GM19324 (cell line): ENCODE data around the gene COPS8.

Experiments used
- ATAC-seq: cut with Tn5 transposase; IDR thresholded peaks from one replicate; pipeline ENCODE4 v1.9.1; 2021; ENCODE audit warnings: mild to moderate bottlenecking, moderate library complexity; ENCODE audit not compliant: unreplicated experiment, low FRiP score

Gene COPS8

DNA sequence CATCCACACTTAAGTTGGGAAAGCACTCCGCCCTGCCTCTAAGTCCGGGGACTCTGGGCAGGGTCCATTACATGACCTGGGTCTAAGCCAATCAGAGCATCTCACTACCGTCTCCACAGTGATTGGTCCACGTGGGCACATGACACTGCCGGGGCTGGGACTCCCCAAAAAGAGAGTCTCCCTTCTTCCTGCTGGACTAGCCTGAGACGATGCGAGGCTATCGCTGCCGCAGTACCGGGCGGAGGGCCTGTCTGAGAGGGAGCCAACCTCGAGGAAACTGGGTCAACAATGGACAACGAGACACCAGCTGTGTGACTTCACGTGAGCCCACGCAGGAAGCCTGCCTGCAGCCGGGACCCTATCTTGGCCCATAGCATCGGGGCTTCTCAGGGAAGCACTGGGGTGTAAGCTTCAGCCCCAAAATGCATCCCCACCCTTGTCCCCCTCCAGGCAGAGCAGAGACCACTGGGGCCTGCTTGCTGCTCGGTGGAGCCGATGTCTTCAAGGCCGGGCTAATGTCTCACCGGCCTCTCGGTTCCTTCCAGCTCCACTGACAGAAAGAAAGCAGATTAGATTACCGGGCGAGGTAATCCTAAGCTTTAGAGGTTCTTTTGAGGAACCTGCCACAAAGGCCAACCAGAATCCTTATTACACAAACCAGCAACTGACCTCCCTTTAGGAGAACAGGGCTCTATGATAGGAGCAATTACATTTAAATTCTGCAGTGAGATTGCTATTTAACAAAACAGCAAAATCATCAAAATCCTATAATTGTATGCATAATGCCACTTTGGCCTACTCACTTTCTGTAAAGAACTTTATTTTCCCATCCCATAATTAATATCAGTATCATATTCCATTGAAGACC is 21.3 kb upstream of the COPS8 start:
- ATAC-seq = no peak

DNA sequence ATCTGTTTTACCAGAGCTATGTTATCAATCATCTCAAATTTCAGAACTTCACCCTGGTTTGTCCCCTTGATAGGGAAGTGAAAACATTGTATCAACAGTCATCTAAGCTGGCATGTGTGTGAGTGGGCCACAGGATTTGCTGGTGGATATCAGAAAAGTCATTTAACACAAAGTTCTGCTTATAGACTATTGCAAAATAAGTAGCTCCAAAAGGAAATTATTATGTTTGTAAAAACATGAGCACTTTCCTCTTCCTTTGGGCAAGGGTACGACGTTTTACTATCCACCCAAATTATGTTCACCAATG is 20.7 kb upstream of the COPS8 start:
- ATAC-seq = no peak

DNA sequence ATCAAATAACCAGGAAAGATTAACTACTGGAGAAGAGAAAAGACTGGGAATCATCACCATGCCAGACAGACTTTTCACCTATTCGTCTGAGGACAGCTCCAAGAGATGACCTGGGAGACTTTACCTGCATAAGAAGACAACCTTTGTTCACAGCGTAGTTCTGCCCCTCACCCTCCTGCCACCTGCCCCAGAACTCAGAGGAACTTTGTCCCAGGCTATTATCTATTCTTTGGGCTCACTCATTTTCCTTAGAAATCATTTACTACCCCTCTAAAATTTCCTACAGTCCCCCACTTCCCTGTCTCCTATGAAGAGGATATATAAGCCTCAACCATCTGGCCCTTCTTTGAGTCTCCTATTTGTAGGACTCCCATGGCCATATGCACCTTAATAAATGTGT is 19.3 kb upstream of the COPS8 start:
- no peak for ATAC-seq

DNA sequence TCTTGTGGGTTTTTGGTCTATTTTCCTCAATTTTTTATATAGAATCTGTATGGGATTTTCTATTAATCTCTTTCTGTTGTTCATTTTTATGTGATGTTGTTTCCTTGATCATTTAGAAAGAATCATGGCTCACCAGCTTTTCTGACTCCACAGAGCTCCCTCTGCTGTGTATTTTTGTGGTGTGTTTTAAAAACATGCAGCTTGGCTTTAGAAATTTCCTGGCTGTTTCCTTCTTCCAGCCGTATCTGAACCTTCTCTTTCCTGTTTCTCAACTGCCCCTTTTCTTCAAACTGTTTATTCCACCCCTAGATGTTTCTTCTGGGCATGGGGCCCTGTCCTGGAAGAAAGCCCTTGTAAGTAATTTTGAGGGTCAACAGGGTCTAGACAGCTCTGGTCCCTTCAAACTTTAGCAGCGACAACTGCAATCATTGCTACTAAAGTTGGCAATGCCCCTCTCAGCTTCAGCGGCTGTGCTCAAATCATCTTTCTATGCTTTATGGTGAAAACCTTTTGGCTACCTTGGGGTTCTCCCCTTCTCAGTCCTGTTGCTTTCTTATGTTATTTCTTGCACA is 17.6 kb upstream of the COPS8 start:
- no peak for ATAC-seq

DNA sequence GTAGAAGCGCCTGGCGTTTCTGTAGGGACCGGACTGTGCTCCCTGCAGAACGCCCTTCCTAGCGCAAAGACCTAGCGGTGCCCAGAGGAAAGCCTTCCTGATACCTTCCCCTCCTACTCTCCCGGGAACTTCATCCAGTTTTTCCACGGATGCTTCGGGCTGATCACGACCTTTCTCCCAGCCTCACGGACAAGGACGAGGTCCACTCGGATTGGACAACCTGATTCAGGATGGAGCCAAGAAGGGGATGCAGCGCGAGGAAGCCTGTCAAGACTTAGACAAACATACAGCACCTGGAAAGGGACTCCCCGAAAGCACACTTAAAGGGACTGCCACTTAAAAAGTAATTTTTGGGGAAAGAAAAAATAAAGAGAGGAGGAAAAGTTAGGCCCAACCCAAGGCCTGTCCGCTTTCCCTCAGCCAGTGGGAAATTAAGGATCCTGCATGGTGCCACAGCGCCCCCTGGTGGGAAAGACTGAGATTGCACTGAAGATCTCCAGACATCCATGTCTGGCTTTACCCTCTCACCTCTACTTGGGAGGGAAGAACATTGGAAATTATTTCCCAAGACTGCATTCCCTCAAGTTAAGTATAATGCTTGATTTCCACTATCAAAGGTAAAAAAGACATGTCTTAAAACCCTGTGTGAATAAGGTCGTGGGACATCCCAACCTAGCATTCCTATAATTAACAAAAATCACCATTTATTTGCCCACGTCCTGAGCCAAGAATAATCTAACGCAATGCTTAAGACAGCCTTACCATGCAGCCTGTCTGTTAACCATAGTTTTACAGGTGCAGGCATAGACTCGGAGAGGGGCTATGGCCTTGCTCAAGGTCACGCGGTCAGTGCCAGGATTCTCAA is 13.4 kb upstream of the COPS8 start:
- ATAC-seq = no peak

DNA sequence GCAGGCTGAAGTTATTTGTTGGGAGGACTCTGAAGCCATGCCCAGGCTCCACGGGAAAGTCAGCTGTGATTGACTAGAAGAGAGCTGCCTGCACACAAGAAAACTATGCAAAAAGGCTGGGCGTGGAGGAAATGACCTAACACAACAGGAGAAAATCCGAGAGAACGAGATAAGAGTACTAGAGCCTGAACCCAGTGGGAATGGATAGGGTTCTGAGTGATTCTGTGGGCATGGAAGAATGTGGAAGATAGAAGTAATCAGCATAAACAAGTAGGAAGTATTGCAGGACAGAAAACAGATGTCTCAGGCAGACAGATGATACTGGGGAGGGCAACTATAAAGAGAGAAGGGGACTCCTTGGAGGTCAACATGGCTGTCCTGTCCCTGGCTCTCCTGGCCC is 12.1 kb upstream of the COPS8 start:
- no peak for ATAC-seq

DNA sequence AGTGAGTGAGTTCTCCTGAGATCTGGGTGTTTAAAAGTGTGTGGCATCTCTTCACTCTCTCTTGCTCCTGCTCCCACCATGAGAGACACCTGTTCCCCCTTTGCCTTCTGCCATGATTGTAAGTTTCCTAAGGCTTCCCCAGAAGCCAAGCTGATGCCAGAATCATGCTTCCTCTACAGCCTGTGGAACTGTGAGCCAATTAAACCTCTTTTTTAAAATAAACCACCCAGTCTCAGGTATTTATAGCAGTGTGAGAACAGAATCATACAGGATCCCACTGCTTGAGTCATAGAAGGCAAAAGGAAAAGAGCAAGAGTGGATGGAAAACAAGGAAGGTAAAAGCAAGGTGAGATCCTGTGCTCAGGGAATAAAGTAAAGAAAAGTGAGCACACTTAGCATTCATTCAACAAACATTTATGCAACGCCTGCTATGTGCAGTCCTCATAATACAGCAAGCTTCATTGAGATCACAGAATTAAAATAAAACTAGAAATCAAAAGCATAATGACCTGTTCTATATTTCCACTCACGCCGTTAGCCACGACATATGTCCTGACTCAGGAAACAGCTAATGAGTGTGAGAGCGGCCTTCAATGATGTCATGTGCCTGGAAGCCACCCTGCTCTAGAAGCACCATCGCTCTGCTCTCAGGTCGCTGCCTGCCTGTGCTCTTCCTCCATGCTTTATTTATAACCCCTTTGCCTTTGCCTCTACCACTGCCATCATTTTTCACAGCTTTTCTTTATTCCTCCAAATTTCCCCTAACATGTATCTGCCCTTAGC is 11.3 kb upstream of the COPS8 start:
- no peak for ATAC-seq

DNA sequence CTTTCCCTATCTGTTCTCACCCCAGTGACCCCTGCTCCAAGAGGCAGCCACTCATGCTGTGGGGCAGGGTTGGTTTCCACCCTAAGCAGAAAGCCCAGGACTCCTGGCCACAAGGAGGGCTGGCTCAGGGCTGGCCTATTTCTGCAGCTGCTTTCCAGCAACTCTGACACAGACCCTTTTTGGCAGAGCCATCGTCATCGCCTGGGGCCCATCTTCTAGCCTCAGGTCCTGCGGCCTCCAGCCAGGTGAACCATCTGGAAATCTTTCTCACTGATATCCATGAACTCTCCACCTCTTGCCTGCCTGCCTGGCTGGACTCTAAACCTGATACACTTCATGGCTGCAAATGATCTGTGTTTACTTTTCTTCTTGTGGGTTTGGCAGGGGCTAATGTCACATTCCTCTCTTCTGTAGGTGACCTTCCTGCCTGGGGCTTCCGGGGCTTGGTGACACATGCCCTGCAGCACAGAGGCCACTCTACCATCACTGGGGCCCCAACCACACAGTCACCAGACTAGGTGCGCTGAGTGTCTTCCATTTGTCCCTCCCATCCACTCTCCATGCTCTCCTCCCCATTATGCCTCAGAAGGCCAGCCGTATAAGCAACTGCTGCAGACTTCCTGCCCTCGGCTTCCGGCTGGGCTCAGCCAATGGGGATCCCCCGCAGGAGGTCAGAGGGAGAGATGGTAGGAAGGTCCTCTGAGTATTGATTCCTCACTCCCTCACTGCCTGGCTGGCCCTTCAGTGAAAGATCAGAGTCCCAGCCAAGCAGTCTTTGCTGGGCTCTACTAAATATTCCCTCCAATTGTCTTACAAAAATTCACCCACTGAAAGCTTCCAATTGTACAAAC is 9.7 kb upstream of the COPS8 start:
- no peak for ATAC-seq

DNA sequence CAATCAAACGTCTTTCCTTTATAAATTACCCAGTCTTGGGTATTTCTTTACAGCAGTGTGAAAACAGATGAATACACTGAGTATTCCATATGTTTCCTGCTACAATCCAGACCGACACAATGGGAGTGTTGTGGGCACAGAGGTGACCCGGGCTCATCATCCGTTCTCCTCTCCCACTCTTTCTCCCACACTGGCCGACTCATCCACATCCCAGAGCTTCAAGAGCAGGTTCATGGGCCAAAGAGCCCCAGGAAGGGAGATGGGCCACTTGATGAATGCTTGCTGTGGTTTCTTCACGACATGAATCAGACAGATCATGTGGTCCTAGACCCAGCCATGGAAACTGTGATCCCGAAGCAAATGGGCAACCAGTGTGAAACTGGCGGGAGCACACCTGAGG is 4.1 kb upstream of the COPS8 start:
- ATAC-seq = no peak

DNA sequence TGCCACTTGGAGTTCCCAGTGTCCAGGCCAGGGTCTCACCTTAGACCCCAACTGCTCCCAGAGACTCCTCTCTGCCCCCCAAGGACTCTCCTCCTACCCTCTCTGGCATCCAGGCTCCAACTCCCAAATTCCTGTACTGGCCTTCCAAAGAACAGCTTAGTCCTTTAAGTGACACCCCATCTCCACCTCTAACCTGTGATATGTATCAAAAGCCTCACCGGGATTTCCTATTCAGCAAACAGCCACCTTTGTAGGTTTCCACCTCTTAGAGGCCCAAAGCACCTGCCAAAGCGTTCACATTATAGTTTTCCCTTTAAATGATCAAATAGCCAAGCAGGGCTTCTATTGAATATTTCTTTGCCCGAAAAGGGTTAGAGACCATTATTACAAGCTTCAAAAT is 2.7 kb upstream of the COPS8 start:
- no peak for ATAC-seq

DNA sequence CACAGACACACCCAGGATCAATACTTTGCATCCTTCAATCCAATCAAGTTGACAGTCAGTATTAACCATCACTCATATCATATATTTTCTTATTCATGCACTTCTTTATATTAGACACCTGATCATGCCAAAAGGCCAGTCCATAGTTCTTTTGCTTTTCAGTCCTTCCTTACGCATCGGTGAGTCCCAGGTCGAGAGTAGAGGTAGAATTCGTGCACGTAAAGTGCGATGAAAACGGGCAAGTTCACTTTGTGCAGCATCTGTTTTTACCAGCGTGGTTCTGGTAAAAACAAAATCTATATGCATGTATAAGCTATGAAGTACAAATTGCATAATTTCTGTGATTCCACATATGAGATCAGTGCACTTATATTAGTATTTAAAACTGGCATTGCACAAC is 1.2 kb upstream of the COPS8 start:
- ATAC-seq = no peak

DNA sequence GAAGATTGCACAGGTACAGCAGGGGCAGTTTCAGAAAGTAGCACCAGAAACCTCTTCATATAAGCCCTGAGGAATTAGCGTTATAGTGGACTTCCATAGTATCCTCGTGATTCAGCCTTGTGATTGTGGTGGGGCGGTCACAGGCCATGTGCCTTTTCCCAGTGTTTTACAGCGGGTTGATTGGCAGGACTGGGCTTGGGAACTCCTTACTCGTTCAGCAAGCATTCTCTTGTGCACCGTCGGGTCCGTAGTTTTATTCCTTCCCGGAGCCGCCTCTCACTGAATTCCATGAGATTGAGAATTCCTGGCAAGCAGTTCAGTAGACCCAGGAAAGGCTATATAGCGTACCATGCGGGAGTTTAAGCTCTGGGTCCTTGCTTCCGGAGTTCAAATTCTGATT is 5.2 kb downstream of the COPS8 start:
- no peak for ATAC-seq

DNA sequence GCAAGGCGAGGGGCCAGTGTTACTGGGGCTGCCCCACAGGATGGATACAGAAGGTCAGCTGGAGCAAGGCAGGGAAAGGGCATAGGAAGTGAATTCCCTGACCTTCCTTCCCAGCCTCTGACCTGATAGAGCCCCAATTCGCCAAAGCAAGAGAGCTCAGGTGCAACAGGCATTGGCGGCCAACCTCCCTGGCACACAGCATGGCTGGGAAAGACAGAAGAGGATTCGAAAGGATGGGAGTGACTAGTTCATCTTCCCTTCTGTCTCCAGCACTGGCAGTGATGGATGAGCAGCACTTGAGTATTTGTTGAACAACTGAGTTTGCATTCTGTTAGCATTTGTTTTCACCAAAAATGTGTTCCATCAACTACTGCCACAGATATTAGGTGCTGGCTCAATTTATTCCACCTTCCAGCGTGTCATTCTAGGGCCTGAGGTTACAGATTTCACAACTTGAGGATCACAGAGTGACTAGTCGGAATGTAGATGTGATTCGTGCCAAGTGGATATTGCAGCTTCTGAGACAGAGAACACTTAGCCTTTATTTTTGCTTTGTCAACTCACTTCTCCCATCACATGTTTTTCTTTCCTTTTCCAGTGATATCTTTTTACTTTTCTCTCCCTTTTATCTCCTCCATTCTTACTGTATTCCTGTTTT is 6.2 kb downstream of the COPS8 start:
- no peak for ATAC-seq

DNA sequence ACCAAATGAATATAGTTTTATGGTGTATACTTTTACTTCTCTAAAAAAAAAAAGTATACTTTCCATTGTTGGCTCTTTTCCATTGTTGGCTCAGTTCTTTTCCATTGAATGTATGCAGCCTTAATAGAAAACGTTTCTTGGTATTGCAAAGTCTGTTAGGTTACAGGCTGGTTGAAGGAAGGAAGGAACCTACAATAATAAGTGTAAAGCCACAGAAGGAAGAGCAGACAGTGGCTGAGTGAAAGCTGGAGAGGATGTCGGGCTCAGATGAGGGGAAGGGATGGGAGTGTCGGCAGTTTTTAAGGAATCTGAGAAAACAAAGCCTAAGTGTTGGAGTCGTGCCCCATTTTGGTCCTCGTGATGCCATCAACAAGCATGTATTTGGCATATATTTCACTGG is 6.8 kb downstream of the COPS8 start:
- ATAC-seq = no peak

DNA sequence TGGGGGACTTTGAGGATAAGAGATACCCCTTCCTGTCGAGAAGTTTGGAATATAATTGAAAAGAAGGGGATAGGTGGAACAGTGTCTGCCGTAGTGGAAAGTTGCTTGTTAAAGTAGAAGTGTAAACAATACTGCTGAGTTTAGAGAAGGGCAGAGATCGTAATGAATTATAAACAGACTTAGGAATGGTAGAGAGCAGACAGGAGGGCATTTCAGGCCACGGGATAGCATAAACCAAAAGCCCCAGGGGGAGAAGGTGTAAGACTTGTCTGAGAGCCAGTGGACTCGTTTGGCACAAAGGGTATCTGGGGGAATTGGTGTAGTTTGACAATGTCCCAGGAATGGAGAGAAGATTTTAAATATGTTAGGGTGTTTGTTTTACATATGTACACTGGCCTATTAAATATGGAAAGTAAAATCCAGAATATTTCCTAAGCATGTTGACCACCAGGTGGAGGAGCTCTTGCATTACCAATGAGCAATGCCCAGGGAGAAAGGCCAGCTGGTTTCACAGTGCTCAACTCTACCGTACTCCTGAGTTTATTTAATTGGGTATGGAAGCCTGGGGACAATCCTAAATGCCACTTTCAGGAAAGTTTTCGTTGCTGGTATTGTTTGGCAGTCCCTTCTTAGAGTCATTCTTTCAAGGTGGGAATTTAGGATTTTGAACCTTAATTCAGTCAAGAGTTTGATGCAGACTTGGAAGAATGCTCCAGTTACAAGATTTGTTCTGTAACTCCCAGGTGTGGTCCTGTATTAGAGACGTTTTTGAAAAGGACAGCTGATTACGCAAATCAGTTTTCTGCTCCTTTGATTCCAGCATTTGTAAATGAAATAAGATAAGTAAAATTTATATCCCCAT is 7.5 kb downstream of the COPS8 start:
- no peak for ATAC-seq

DNA sequence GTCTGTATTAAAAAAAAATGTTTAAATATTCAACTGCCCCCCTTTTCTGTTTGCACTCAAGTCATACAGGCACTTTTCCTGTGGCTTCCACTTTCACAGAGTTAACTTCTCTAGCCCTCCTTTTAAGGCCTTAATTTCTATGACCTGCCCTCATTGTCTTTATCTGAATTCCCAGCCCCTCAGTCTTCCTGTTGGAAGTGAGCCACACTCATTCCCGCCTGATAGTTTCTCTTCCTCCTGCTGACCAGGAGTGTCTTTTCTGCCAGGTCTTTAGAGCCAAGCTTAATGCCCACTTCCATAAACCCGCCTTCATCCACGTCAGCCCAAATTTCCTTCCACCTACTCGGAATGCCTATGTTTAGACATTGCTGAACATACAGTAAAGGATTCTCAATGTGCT is 10.5 kb downstream of the COPS8 start:
- ATAC-seq = no peak

DNA sequence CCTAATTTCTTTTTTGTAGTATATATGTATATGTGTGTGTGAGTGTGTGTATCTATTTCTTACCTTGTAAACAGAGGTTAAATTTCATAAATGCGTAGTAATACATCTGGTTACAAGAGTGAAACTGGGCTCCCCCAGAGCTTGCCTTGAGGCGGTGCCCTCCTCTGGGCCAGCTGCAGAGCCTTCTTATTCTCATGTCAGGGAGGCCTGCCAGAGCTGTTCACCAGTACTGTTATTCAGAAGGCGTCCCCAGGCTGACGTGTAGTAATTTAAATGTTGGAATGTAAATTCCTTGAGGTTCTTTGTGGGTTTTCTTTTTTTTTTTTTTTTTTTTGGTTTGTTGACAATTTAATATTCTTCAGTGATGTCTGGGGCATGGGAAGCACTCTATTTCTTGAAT is 11.2 kb downstream of the COPS8 start:
- no peak for ATAC-seq

DNA sequence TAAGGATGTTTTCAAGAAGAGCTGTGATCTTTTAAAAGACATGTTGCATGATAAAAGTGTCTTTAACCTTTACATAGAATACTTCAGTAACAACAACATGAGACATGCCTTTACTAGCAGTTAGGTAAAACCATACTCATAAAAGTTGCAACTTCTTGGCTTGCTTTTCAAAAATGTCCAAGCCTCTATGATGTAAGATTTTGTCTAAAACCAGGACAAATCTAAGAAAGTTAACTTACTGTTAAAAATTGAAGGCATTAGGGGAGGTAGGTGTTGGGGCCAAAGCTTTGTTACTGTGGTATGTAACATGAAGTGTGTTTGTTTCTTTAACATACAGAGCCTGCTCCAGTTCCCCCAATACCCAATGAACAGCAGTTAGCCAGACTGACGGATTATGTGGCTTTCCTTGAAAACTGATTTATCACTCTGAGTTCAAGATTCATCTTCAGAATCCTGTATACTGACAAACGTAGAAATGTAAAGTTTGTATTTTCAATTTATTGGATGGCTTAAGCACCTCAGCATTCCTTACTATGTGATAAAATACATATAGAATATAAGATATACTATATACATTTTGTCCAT is 11.7 kb downstream of the COPS8 start:
- ATAC-seq = no peak
